B cell (primary cell): Measurements from ENCODE around the gene BSG.

Experiments
- CTCF ChIP-seq: fragments of 200-600 bp; IDR thresholded peaks from one replicate; pipeline ENCODE4 v1.8.0; 2022; ENCODE audit warnings: antibody characterized with exemption, mild to moderate bottlenecking
- EZH2 ChIP-seq: IDR thresholded peaks from 2 replicates; pipeline ENCODE4 v1.6.1; 2012; ENCODE audit warnings: borderline replicate concordance, low read depth, mild to moderate bottlenecking, moderate library complexity, low read length; ENCODE audit not compliant: insufficient read depth, poor library complexity, severe bottlenecking

- TF ChIP-seq CTCF (no peak), EZH2 (no peak)
Observed at GRCh38 chr19:622666-623065, 50.3 kb downstream of the BSG start.
